ENCODE results near the gene DPEP2NB.
"Not testable (repeated sequence)": the region's sequence is repeated elsewhere in the genome, so short reads cannot be mapped to it uniquely, and the experiment has no call there.

The DPEP2NB gene

GRCh38 chr16:68035227-68035626 lies 19.5 kb upstream of the DPEP2NB start:
- no peak overlapping the region for H3K4me3 ChIP-seq (ENCODE audit: control insufficient read depth, low read depth, low read length)
- no peak for TF ChIP-seq CTCF (IDR thresholded peaks at IDR 0.05; ENCODE audit: control insufficient read depth, insufficient read depth, low read depth, low read length, missing control alignments)
- DNase-seq (ENCODE audit: low read depth): no peak

- no peak for DNase-seq (ENCODE audit: low read depth)
- no peak overlapping the region for H3K4me3 ChIP-seq (ENCODE audit: control insufficient read depth, low read depth, low read length)
- TF ChIP-seq CTCF (IDR thresholded peaks at IDR 0.05; ENCODE audit: control insufficient read depth, insufficient read depth, low read depth, low read length, missing control alignments): no peak
Measured at GRCh38 chr16:68033101-68033500, 17.4 kb upstream of the DPEP2NB start.

- DNase-seq (ENCODE audit: low read depth): no peak
- no peak overlapping the region for H3K4me3 ChIP-seq (ENCODE audit: control insufficient read depth, low read depth, low read length)
- no peak for TF ChIP-seq CTCF (IDR thresholded peaks at IDR 0.05; ENCODE audit: control insufficient read depth, insufficient read depth, low read depth, low read length, missing control alignments)
Measured at GRCh38 chr16:68031951-68032350, 16.2 kb upstream of the DPEP2NB start.

GRCh38 chr16:68030108-68030507 lies 14.4 kb upstream of the DPEP2NB start:
- H3K4me3 ChIP-seq (ENCODE audit: control insufficient read depth, low read depth, low read length); DNase-seq (ENCODE audit: low read depth): not testable (repeated sequence)

GRCh38 chr16:68028996-68029395 lies 13.3 kb upstream of the DPEP2NB start:
- TF ChIP-seq CTCF (IDR thresholded peaks at IDR 0.05; ENCODE audit: control insufficient read depth, insufficient read depth, low read depth, low read length, missing control alignments): no peak
- no peak for DNase-seq (ENCODE audit: low read depth)
- H3K4me3 ChIP-seq (ENCODE audit: control insufficient read depth, low read depth, low read length): no peak overlapping the region

- H3K4me3 ChIP-seq (ENCODE audit: control insufficient read depth, low read depth, low read length): peak within 1 kb of the TSS; percentile 81
- peak; percentile 46 for DNase-seq (ENCODE audit: low read depth)
- no peak for TF ChIP-seq CTCF (IDR thresholded peaks at IDR 0.05; ENCODE audit: control insufficient read depth, insufficient read depth, low read depth, low read length, missing control alignments)
Measured at GRCh38 chr16:68022728-68023537, 7.2 kb upstream of the DPEP2NB start, which contains the start of the genes DDX28 and DUS2. Gene DDX28 (minus strand): TSS chr16:68023232. CDS start chr16:68023202, 30 bp downstream. Gene DUS2 (plus strand): TSS chr16:68023284. CDS start chr16:68038024, 14,740 bp downstream.

GRCh38 chr16:68022278-68022727 lies 6.6 kb upstream of the DPEP2NB start:
- TF ChIP-seq CTCF (IDR thresholded peaks at IDR 0.05; ENCODE audit: control insufficient read depth, insufficient read depth, low read depth, low read length, missing control alignments): no peak
- H3K4me3 ChIP-seq (ENCODE audit: control insufficient read depth, low read depth, low read length): peak overlapping the region; percentile 81
- no peak for DNase-seq (ENCODE audit: low read depth)
